Uterine smooth muscle cell (primary cell): ENCODE results near the gene DENND1C. TPM values are rescaled to one million over a fixed set of nuclear protein-coding genes. Genes with fewer than 3 reads are reported as not detected.

Experiments used
- total RNA-seq: library from RNA; depleted of rRNA; stranded (reverse); fragments of >200 nt; gene quantifications from 2 replicates; pipeline ENCODE4 v1.2.3, GENCODE V29; 2014

Gene DENND1C, protein sequence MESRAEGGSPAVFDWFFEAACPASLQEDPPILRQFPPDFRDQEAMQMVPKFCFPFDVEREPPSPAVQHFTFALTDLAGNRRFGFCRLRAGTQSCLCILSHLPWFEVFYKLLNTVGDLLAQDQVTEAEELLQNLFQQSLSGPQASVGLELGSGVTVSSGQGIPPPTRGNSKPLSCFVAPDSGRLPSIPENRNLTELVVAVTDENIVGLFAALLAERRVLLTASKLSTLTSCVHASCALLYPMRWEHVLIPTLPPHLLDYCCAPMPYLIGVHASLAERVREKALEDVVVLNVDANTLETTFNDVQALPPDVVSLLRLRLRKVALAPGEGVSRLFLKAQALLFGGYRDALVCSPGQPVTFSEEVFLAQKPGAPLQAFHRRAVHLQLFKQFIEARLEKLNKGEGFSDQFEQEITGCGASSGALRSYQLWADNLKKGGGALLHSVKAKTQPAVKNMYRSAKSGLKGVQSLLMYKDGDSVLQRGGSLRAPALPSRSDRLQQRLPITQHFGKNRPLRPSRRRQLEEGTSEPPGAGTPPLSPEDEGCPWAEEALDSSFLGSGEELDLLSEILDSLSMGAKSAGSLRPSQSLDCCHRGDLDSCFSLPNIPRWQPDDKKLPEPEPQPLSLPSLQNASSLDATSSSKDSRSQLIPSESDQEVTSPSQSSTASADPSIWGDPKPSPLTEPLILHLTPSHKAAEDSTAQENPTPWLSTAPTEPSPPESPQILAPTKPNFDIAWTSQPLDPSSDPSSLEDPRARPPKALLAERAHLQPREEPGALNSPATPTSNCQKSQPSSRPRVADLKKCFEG
- total RNA-seq: not detected in 2 replicates

DNA sequence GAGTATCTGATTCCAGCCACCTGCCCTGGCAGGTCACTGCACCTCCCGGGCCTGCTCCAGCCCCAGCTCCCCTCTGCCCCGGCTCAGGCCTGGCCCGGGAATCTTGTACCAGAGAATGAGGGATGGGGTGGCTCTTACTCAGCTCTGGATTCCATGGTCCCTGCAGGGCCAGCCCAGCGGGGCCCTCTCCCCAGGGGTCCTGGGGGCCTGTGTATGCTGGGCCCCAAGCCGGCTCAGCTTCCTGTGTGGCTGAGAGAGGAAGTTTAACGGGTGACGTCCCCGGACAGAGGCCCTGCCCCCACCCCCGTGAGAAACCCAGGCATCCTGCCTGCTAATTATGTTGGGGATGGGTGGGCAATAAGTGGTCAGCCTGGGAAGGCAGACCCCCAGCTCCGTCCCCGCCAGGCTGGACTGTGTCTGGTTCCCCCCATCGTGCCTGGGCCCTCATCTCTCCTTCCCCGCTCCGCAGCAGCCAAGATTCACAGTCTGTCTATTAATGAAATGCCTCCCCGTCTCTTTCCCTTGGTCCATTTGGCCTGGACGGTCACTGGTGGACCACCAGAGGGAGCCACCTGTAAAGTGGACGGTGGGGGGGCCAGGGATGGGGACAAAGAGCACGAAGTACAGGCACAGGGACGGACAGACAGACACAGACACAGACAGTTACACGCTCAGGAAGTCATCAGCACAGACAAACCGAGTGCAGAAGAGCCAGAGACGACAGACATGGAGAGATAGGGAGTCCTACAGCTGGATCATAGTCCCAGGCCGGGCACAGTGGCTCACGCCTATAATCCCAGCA, at the start of gene DENND1C:
Gene DENND1C, minus strand, starts transcription at position 247 of the 802 bp plus-strand sequence. Its CDS starts 92 bp downstream, at position 155.

DNA sequence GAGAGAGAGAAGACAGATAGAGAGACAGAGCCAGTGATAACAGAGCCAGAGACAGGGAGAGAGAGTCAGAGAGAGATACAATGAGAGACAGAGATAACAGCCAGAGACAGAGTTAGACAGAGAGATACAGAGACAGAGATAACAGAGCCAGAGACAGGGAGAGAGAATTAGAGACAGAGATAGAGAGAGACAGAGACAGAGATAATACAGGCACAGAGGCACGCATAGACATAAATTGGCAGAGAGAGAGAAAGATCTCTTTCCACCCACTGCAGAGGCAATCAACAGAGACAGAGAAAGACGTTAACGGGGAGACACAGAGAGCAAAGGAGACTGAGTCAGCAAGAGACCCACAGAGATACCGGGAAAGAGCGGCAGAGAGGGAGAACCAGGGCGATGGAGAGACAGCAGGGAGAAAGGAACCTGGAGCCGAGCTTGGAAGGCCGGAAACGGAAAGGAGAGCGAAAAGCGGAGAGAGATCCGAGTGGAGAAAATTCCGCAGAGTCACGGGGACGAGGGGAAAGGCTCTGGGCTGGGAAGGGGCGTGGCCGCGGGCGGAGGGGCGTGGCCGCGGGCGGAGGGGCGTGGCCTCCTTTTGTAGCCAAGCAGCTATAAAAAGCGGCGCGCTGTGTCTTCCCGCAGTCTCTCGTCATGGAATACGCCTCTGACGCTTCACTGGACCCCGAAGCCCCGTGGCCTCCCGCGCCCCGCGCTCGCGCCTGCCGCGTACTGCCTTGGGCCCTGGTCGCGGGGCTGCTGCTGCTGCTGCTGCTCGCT, 49.0 kb upstream of the DENND1C start, which contains the start of gene TNFSF9:
Gene TNFSF9, plus strand, starts transcription at position 641 of the 777 bp plus-strand sequence. Its CDS starts 11 bp downstream, at position 652.

DNA sequence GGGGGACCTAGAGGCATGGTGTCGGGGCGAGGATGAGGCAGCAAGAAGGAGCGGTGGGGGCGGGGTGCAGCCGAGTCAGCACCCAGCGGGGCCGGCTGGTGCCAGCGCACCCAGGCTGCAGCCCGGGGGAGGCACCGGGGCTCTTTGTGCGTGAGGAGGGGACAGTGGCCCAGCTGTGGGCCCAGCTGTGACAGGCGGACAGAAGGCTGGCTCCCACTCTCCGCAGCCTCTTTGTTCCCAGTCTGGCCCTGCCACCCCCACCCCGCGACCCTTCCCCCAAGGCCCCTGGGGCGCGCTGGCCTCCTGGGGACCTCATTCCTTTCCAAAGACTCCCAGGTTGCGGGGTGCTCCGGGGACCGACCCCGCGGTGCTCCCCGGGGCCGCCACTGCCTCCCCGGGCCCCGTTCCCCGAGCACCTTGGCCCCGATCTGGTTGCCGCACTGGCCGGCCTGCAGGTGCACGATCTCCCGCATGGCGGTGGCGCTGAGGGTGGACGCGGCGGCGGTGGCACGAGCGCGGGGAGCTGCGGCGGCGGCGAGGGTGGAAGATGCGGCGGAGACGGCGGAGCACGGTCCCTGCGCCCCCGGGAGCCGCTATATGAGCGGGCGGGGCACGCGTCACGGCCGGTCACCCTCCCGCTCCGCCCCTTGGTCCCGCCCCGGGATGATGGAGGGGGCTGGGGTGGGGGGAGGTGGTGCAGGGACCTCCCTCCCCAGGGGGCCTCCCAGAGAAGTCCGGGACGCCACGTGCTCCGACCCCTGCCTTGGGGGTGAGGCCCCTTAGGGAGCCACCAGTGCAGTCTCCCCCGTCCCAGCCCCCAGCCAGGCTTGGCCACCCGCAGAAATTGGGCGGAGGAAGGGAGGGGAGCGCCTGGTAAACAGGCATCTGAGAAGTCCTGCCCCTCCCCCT, 20.4 kb upstream of the DENND1C start, which contains the start of gene TUBB4A:
Gene TUBB4A, minus strand, starts transcription at position 570 of the 909 bp plus-strand sequence. Its CDS starts 97 bp downstream, at position 473.

DNA sequence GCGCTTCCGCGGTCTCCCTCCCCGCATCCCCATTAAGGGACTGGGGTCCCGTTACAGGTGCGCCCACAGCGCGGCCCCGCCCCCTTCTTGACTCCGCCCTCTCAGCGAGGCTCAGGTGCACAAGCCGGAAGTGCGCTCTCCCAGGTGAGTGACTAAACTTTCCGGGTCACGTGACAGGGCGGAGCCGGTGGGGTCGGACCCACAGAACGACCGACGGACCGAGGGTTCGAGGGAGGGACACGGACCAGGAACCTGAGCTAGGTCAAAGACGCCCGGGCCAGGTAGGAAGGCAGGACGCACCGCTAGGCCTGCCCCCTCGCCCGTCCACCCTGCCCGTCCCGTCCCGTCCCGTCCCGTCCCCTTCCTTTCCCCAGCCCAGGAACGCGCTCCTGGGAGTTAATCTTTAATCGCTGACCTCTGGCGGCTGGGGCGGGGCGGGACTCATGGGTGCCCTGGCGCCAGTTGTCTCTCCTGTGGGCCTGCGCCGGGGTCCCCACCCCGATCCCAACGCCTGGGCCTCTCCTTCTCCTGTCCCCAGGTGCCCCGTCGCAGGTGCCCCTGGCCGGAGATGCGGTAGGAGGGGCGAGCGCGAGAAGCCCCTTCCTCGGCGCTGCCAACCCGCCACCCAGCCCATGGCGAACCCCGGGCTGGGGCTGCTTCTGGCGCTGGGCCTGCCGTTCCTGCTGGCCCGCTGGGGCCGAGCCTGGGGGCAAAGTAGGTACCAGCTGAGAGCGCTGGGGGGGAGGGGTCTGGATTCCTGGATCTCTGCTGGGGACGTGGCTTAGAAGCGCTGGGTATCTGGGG, 17.3 kb downstream of the DENND1C start, which contains the start of gene CRB3:
Gene CRB3, plus strand, starts transcription at position 202 of the 804 bp plus-strand sequence. Its CDS starts 431 bp downstream, at position 633.

DNA sequence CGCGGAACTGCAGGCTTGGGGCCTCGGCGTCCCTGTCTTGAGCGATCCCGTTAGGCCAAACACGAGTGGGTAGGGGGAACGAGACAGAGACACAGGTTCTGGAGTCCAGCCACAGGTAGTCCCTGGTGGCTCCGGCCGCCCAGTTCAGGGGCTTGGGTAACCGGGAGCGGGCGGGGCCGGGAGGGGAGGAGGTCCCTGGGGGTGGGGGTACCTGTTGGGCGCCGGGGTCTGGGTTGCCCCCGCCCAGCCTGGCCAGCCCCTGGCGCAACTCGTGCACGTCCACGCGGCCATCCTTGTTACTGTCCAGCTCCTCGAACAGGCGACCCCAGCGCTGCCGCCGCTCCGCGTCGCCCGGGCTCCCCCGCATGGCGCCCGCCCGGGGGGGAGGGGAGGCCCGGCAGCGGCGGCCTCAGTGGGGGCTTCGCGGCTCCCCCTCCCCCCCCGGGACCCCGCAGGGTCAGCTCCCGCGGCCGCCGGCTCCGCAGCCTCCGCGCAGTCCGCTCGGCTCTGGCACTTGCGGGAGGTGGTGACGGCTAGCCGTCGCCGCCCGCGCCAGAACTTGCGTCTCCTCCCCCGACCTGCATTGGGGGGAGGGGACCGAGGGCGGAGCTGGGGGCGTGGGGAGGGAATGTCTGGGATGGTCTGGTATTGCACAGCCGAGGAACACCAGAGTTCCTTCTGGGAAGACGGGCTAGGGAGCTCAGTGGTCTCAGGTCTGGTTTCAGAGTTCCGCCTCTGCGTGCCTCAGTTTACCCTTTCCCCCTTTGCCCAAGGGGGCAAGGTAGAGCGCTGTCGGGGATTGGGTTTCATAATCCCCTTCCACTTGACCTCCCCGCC, 22.1 kb downstream of the DENND1C start, which contains the start of gene SLC25A23:
Gene SLC25A23, minus strand, starts transcription at position 531 of the 837 bp plus-strand sequence. Its CDS starts 164 bp downstream, at position 367.

DNA sequence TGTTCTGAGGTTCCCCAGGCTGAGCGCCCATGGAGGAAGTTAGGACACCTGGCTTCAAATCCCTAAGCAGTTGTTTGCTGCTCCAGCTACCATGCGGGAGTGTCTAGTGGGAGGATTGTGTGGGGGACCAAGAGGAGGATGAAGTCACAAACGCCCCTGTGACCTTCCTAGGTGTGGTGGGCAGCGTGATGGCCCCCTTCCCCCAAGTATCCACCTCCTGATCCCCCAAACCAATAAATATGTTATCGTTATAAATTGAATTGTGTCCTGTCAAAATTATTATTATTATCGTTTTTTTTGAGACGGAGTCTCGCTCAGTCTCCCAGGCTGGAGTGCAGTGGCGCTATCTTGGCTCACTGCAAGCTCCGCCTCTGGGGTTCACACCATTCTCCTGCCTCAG, 47.9 kb downstream of the DENND1C start, which contains the start of gene SLC25A41:
Gene SLC25A41, minus strand, starts transcription at position 101 of the 400 bp plus-strand sequence. Its CDS starts 70 bp downstream, at position 31.

DNA sequence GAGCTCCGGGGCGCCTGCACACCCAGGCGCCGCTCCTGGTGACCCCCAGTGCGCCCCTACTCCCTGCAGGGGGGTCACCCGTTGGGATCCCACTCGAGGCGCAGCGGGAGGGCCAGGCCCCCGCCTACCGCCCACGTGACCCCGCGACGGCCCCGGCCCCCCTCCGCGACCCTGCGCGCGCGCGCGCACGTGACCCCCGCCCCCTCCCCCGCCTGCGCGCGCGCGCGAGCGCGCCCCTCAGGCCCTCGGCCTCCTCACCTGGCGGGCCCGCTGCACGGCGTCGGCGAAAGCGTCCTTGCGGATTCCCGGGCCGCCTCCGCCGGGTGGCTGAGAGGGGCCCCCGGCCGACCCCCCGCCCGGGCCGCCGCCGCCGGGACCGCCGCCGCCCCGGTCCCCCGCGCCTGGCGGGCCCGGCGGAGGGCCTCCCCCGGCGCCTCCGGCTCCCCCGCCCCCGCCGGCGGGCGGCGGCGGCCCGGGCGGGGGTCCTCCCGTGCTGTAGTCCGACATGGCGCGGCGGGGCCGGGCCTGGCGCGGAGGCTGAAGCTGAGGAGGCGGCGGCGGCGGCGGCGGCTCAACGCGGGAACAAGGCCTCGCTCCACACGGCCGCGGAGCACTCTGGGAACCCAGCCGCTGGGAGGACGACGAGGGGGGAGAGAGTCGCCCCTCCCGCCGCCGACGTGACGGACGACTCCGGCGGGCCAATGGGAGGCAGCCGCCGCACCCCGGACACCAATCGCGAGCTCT, 57.2 kb downstream of the DENND1C start, which contains the start of gene KHSRP:
Gene KHSRP, minus strand, starts transcription at position 617 of the 744 bp plus-strand sequence. Its CDS starts 110 bp downstream, at position 507.

Other genes starting within 250 kb of the DENND1C start
- 5.2 and 6.5 TPM in 2 replicates for gene MLLT1, start 201.8 kb downstream of the DENND1C start, total RNA-seq
- not detected in 2 replicates for gene ACER1, start 148.2 kb downstream of the DENND1C start, total RNA-seq
- 53.1 and 69.3 TPM in 2 replicates for gene CLPP, start 120.3 kb downstream of the DENND1C start, total RNA-seq
- 27.4 and 27.7 TPM in 2 replicates for gene ALKBH7, start 109.0 kb downstream of the DENND1C start, total RNA-seq
- 0.33 and 0.87 TPM in 2 replicates for gene PSPN, start 105.9 kb downstream of the DENND1C start, total RNA-seq
- gene GTF2F1, start 88.6 kb downstream of the DENND1C start, total RNA-seq: 56.7 and 57.9 TPM in 2 replicates
- gene KHSRP, start 57.0 kb downstream of the DENND1C start, total RNA-seq: 94.7 and 125 TPM in 2 replicates
- 0.11 TPM in 1 of 2 replicates, not detected in the other for gene SLC25A41, start 48.0 kb downstream of the DENND1C start, total RNA-seq
- gene SLC25A23, start 22.0 kb downstream of the DENND1C start, total RNA-seq: 11.7 and 29.0 TPM in 2 replicates
- gene CRB3, start 17.5 kb downstream of the DENND1C start, total RNA-seq: 0.12 TPM in 1 of 2 replicates, not detected in the other
- not detected in 2 replicates for gene TUBB4A, start 20.5 kb upstream of the DENND1C start, total RNA-seq
- gene TNFSF9, start 49.2 kb upstream of the DENND1C start, total RNA-seq: 0.11 TPM in 1 of 2 replicates, not detected in the other
- gene CD70, start 109.4 kb upstream of the DENND1C start, total RNA-seq: not detected in 2 replicates
- not detected in 2 replicates for gene TNFSF14, start 188.4 kb upstream of the DENND1C start, total RNA-seq
- 0.22 and 0.25 TPM in 2 replicates for gene C3, start 238.9 kb upstream of the DENND1C start, total RNA-seq